ENCODE data around the gene VAV3. TPM values are rescaled to one million over a fixed set of nuclear protein-coding genes. Genes with fewer than 3 reads are reported as not detected.

The VAV3 gene
- total and polyA plus RNA-seq, 2 of the 8 experiments (the other 6 are each of a cell fraction or from before 2014, with no cell fraction given) = 2.9 to 7.9 TPM

DNA sequence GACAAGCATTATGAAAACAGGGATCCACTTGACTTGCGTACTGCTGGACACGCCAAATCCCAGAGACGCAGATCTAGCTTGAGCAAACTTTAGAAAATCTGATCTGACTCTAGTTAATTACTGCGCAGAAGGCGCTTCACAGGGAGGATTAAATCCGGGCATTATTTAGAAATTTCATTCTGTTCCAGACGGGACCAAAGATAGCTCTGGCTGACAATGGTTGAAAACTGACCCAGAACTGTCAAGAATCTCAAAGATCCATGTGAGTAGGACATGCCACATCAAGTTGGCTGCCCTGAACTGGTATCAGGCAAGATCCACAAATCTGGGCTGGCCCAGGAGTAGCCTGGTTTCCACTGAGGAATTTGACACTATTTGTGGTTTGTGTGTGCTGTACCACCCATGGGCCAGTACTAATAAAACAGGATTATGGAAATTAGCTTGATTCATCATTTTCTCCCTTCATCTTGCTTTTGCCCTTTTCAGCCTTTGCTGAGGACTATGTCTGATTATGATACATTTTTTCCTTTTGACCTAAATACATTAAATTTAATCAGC is 171.0 kb downstream of the VAV3 start (continued):
- TF ChIP-seq, protein P1, sequence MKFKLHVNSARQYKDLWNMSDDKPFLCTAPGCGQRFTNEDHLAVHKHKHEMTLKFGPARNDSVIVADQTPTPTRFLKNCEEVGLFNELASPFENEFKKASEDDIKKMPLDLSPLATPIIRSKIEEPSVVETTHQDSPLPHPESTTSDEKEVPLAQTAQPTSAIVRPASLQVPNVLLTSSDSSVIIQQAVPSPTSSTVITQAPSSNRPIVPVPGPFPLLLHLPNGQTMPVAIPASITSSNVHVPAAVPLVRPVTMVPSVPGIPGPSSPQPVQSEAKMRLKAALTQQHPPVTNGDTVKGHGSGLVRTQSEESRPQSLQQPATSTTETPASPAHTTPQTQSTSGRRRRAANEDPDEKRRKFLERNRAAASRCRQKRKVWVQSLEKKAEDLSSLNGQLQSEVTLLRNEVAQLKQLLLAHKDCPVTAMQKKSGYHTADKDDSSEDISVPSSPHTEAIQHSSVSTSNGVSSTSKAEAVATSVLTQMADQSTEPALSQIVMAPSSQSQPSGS (IDR thresholded peaks at IDR 0.05; ENCODE audit: low read length) = no peak
- TF ChIP-seq FOSL1 (IDR thresholded peaks at IDR 0.05; ENCODE audit: insufficient read depth, low read depth, low read length) (no peak), RFX5 (IDR thresholded peaks at IDR 0.05; ENCODE audit: borderline replicate concordance, low read depth, low read length) (no peak), TEAD4 (IDR thresholded peaks at IDR 0.05; ENCODE audit: low read depth, low read length) (no peak), RNF2 (IDR thresholded peaks at IDR 0.05; ENCODE audit: borderline replicate concordance, low read depth, low read length, missing control alignments, poor library complexity, severe bottlenecking) (no peak), CTBP2 (IDR thresholded peaks at IDR 0.05; ENCODE audit: borderline replicate concordance, insufficient read depth, insufficient read length, low read length) (no peak), KDM4A (IDR thresholded peaks at IDR 0.05; ENCODE audit: low read depth, low read length, severe bottlenecking) (no peak), SAP30 (IDR thresholded peaks at IDR 0.05; ENCODE audit: insufficient read depth, insufficient replicate concordance, low read length) (no peak), PHF8 (conservative IDR thresholded peaks at IDR 0.05; ENCODE audit: low read depth, low read length) (no peak), BRCA1 (IDR thresholded peaks at IDR 0.05; ENCODE audit: low read depth, low read length) (no peak)
